WTC11 (cell line): ENCODE data around the gene EDAR. TPM values are rescaled to one million over a fixed set of nuclear protein-coding genes. Genes with fewer than 3 reads are reported as not detected.

ENCODE experiments used
- ATAC-seq: fragments of 200-7000 bp; cut with Tn5 transposase; 2 replicates; pipeline ENCODE4 v1.10.0; 2021; ENCODE audit warnings: mild to moderate bottlenecking, moderate library complexity
- CTCF ChIA-PET: fragments of 300-600 bp; sonication (Branson Sonifier 250); formaldehyde crosslinking; loops from one replicate; lab custom pipeline; 2021; ENCODE audit warnings: antibody characterized with exemption; lab: Charles Lee
- POLR2A ChIA-PET: fragments of 350-600 bp; sonication (Branson Sonifier 250); formaldehyde crosslinking; loops from one replicate; lab custom pipeline; 2021; ENCODE audit warnings: antibody characterized with exemption; lab: Charles Lee
- DNase-seq: peaks from one replicate; pipeline ENCODE4 v3.0.0; 2021; ENCODE audit warnings: low spot score
- H3K27ac Mint-ChIP-seq: 2 replicates; pipeline ENCODE4 v1.8.0; 2021; ENCODE audit warnings: mixed read lengths
- H3K27me3 Mint-ChIP-seq: 2 replicates; pipeline ENCODE4 v1.8.0; 2021; ENCODE audit warnings: low read depth, mild to moderate bottlenecking, moderate library complexity, mixed read lengths
- H3K36me3 Mint-ChIP-seq: 2 replicates; pipeline ENCODE4 v1.8.0; 2021; ENCODE audit warnings: mixed read lengths
- H3K4me1 Mint-ChIP-seq: 2 replicates; pipeline ENCODE4 v1.8.0; 2022; ENCODE audit warnings: mixed read lengths
- H3K4me3 Mint-ChIP-seq: 2 replicates; pipeline ENCODE4 v1.8.0; 2021; ENCODE audit warnings: mild to moderate bottlenecking, moderate library complexity, mixed read lengths
- H3K9me3 Mint-ChIP-seq: 2 replicates; pipeline ENCODE4 v1.8.0; 2021; ENCODE audit warnings: mixed read lengths
- ATF2 ChIP-seq: sonication (generic); formaldehyde crosslinking; IDR thresholded peaks from 2 replicates; pipeline ENCODE4 v1.8.1; 2022; ENCODE audit warnings: low read depth, missing genetic modification reagents, borderline replicate concordance
- ATF6 ChIP-seq: sonication (generic); formaldehyde crosslinking; IDR thresholded peaks from 2 replicates; pipeline ENCODE4 v1.8.1; 2023; ENCODE audit warnings: mild to moderate bottlenecking, missing genetic modification reagents
- ETV6 ChIP-seq: sonication (generic); formaldehyde crosslinking; IDR thresholded peaks from 2 replicates; pipeline ENCODE4 v1.8.1; 2022; ENCODE audit warnings: mild to moderate bottlenecking, missing genetic modification reagents
- GABPB1 ChIP-seq: sonication (generic); formaldehyde crosslinking; IDR thresholded peaks from 2 replicates; pipeline ENCODE4 v1.8.1; 2023; ENCODE audit warnings: mild to moderate bottlenecking, missing genetic modification reagents
- IRF2 ChIP-seq: sonication (generic); formaldehyde crosslinking; IDR thresholded peaks from 2 replicates; pipeline ENCODE4 v1.8.0; 2022; ENCODE audit warnings: low read depth, missing genetic modification reagents, borderline replicate concordance
- NFATC4 ChIP-seq: fragments of 250-450 bp; sonication (Bioruptor Pico); IDR thresholded peaks from 2 replicates; pipeline ENCODE4 v1.9.0; 2021; ENCODE audit warnings: mild to moderate bottlenecking
- TCF7 ChIP-seq: sonication (generic); formaldehyde crosslinking; IDR thresholded peaks from 2 replicates; pipeline ENCODE4 v1.8.0; 2022; ENCODE audit warnings: mild to moderate bottlenecking, low read depth, missing genetic modification reagents, moderate library complexity
- ZNF138 ChIP-seq: sonication (generic); formaldehyde crosslinking; conservative IDR thresholded peaks from 2 replicates; pipeline ENCODE4 v1.8.1; 2022; ENCODE audit warnings: mild to moderate bottlenecking, moderate library complexity, missing genetic modification reagents
- ZNF425 ChIP-seq: fragments of 250-450 bp; sonication (Bioruptor Pico); conservative IDR thresholded peaks from 2 replicates; pipeline ENCODE4 v1.9.0; 2021; ENCODE audit warnings: mild to moderate bottlenecking
- total RNA-seq: library from RNA; stranded (reverse); gene quantifications from 3 replicates; pipeline ENCODE4 v1.2.3, GENCODE V29; 2021
- TF ChIP-seq, protein P1 (sequence below): sonication (generic); formaldehyde crosslinking; IDR thresholded peaks from 2 replicates; pipeline ENCODE4 v1.8.1; 2022; ENCODE audit warnings: low read depth, mild to moderate bottlenecking, moderate library complexity, missing genetic modification reagents, borderline replicate concordance
- TF ChIP-seq, protein P2 (sequence below): sonication (generic); formaldehyde crosslinking; IDR thresholded peaks from 2 replicates; pipeline ENCODE4 v1.8.0; 2023; ENCODE audit warnings: missing genetic modification reagents
- TF ChIP-seq, protein P3 (sequence below): sonication (generic); formaldehyde crosslinking; IDR thresholded peaks from 2 replicates; pipeline ENCODE4 v1.8.1; 2022; ENCODE audit warnings: mild to moderate bottlenecking, moderate library complexity, missing genetic modification reagents

EDAR gene
- total RNA-seq, 1 experiment from 2014 or later, result not detected

DNA sequence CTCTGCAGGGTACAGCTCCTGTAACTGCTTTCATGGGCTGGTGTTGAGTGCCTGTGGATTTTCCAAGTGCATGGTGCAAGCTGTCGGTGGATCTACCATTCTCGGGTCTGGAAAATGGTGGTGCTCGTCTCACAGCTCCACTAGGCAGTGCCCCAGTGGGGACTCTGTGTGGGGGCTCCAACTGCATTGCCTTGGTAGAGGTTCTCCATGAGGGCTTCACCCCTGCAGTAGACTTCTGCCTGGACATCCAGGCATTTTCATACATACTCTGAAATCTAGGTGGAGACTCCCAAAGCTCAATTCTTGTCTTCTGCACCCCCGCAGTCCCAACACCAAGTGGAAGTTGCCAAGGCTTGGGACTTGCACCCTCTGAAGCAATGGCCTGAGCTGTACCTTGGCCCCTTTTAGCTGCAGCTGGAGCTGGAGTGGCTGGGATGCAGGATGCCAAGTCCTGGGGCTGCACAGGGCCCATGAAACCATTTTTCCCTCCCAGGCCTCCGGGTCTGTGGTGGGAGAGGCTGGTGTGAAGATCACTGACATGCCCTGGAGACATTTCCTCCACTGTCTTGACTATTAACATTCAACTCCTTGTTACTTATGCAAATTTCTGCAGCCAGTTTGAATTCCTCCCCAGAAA lies 41.6 kb downstream of the EDAR start:
- CTCF ChIA-PET, result no interaction called here

DNA sequence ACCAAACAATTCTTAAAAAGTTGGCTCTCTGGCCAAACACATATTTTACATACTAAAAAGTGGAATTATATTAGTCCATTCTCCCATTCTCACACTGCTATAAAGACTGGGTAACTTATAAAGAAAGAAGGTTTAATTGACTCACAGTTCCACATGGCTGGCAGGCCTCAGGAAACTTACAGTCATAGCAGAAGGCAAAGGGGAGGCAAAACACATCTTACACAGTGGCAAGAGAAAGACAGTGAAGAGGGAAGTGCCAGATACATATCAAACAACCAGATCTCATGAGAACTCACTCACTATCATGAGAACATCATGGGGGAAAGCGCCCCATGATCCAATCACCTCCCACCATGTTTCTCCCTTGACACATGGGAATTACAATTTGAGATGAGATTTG lies 42.6 kb downstream of the EDAR start:
- no peak overlapping the region for H3K4me3 Mint-ChIP-seq
- TF ChIP-seq ATF6 (CRISPR knock-in tag), result no peak
- TF ChIP-seq ZNF425, result no peak
- TF ChIP-seq, protein P1, sequence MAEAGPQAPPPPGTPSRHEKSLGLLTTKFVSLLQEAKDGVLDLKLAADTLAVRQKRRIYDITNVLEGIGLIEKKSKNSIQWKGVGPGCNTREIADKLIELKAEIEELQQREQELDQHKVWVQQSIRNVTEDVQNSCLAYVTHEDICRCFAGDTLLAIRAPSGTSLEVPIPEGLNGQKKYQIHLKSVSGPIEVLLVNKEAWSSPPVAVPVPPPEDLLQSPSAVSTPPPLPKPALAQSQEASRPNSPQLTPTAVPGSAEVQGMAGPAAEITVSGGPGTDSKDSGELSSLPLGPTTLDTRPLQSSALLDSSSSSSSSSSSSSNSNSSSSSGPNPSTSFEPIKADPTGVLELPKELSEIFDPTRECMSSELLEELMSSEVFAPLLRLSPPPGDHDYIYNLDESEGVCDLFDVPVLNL (CRISPR knock-in tag), result no peak
- TF ChIP-seq ETV6 (CRISPR knock-in tag), result no peak
- TF ChIP-seq ZNF138 (CRISPR knock-in tag), result no peak
- TF ChIP-seq NFATC4, result no peak
- TF ChIP-seq ATF2 (CRISPR knock-in tag), result no peak
- TF ChIP-seq, protein P2, sequence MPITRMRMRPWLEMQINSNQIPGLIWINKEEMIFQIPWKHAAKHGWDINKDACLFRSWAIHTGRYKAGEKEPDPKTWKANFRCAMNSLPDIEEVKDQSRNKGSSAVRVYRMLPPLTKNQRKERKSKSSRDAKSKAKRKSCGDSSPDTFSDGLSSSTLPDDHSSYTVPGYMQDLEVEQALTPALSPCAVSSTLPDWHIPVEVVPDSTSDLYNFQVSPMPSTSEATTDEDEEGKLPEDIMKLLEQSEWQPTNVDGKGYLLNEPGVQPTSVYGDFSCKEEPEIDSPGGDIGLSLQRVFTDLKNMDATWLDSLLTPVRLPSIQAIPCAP (CRISPR knock-in tag), result no peak
- TF ChIP-seq IRF2, result no peak
- TF ChIP-seq, all 79 proteins: peak for 0
- ChIA-PET CTCF (no interaction called here), POLR2A (no interaction called here)
- Mint-ChIP-seq H3K27me3 (peaks cover 5% of the 10 kb centered on the region), H3K4me1 (0 out of 2 replicates have a peak, but pooled peaks cover 3% of the 10 kb centered on the region), H3K27ac (no peak overlapping the region), H3K9me3 (peaks cover 30% of the 10 kb centered on the region), H3K36me3 (peaks cover 24% of the 10 kb centered on the region)
- DNase-seq, result no peak
- ATAC-seq, result no peak

More for the DNA sequence above, 41.6 kb downstream of the EDAR start:
- peaks cover 38% of the 10 kb centered on the region for H3K9me3 Mint-ChIP-seq
- TF ChIP-seq, protein P3, sequence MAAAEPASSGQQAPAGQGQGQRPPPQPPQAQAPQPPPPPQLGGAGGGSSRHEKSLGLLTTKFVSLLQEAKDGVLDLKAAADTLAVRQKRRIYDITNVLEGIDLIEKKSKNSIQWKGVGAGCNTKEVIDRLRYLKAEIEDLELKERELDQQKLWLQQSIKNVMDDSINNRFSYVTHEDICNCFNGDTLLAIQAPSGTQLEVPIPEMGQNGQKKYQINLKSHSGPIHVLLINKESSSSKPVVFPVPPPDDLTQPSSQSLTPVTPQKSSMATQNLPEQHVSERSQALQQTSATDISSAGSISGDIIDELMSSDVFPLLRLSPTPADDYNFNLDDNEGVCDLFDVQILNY (CRISPR knock-in tag), result no peak
- no peak for TF ChIP-seq TCF7
- TF ChIP-seq ZNF138 (CRISPR knock-in tag), result no peak
- no peak for TF ChIP-seq GABPB1 (CRISPR knock-in tag)
- no peak for TF ChIP-seq ATF2 (CRISPR knock-in tag)
- TF ChIP-seq, all 79 proteins: peak for 0
- Mint-ChIP-seq H3K4me3 (no peak overlapping the region), H3K27ac (no peak overlapping the region), H3K36me3 (peaks cover 24% of the 10 kb centered on the region), H3K4me1 (0 out of 2 replicates have a peak, but pooled peaks cover 3% of the 10 kb centered on the region), H3K27me3 (peaks cover 5% of the 10 kb centered on the region)
- DNase-seq (no peak), ATAC-seq (no peak)
- POLR2A ChIA-PET, result no interaction called here
